B cell (primary cell): ENCODE data around the gene ZNF213. TPM values are rescaled to one million over a fixed set of nuclear protein-coding genes. Genes with fewer than 3 reads are reported as not detected.
"Not testable (repeated sequence)": the region's sequence is repeated elsewhere in the genome, so short reads cannot be mapped to it uniquely, and the experiment has no call there.

Experiments
- ATAC-seq: fragments of 200-7000 bp; cut with Tn5 transposase; one replicate; pipeline ENCODE4 v1.10.0; 2021; ENCODE audit warnings: low read depth, mild to moderate bottlenecking, moderate number of reproducible peaks, moderate library complexity
- CTCF ChIA-PET: fragments of 350-600 bp; sonication (Branson Sonifier 250); formaldehyde crosslinking; loops from one replicate; lab custom pipeline; 2021; ENCODE audit warnings: antibody characterized with exemption, inconsistent platforms; lab: Charles Lee
- POLR2A ChIA-PET: fragments of 350-600 bp; sonication (Branson Sonifier 250); formaldehyde crosslinking; loops from one replicate; lab custom pipeline; 2021; ENCODE audit warnings: antibody characterized with exemption; lab: Charles Lee
- DNase-seq: peaks from one replicate; pipeline ENCODE4 v3.0.0; 2013
- H2AFZ ChIP-seq: 2 replicates; pipeline ENCODE4 v1.6.1; 2012; ENCODE audit warnings: mild to moderate bottlenecking, low read depth, low read length; ENCODE audit not compliant: insufficient read depth, poor library complexity, severe bottlenecking
- H3K27ac ChIP-seq, 2 donors: 1 replicate in 1 of 2; 2 replicates in 1 of 2; pipeline ENCODE4 v1.5.1; 2012 to 2013; ENCODE audit warnings: low read length in 2 of 2, mild to moderate bottlenecking in 2 of 2, moderate library complexity in 1 of 2
- H3K27me3 ChIP-seq, 4 experiments: fragments of 200-600 bp in 1 of 4; sonication (generic) in 1 of 4; replicated peaks in 1 of 4; 1 replicate in 2 of 4; 2 replicates in 2 of 4; pipeline versions ENCODE4 v1.6.1 to v1.7.0; 2013 to 2016; ENCODE audit warnings: low read length in 3 of 4, mild to moderate bottlenecking in 2 of 4, mixed read lengths in 1 of 4, moderate library complexity in 1 of 4; ENCODE audit not compliant: insufficient read depth in 4 of 4, control insufficient read depth in 3 of 4; ENCODE audit errors: control extremely low read depth in 1 of 4
- H3K36me3 ChIP-seq, 2 experiments: replicated peaks in 1 of 2; 1 replicate in 1 of 2; 2 replicates in 1 of 2; pipeline versions ENCODE4 v1.6.1 to v1.7.1; 2013; ENCODE audit warnings: low read length in 1 of 2; ENCODE audit not compliant: insufficient read depth in 2 of 2, control insufficient read depth in 1 of 2; ENCODE audit errors: control extremely low read depth in 1 of 2, extremely low read depth in 1 of 2
- H3K4me1 ChIP-seq, 2 donors: fragments of 200-600 bp in 1 of 2; sonication (generic) in 1 of 2; 1 replicate in 1 of 2; 2 replicates in 1 of 2; pipeline versions ENCODE4 v1.5.1 to v1.6.1; 2013 to 2017; ENCODE audit warnings: low read length in 2 of 2; ENCODE audit not compliant: control insufficient read depth in 2 of 2, insufficient read depth in 2 of 2
- H3K4me2 ChIP-seq: replicated peaks from 2 replicates; pipeline ENCODE3; 2012; ENCODE audit warnings: mild to moderate bottlenecking, low read depth, low read length; ENCODE audit not compliant: poor library complexity, severe bottlenecking
- H3K4me3 ChIP-seq, 5 experiments: fragments of 200-600 bp in 1 of 5; sonication (generic) in 1 of 5; 1 replicate in 3 of 5; 2 replicates in 2 of 5; pipeline versions ENCODE4 v1.5.1 to v1.7.0; 2011 to 2016; ENCODE audit warnings: low read length in 4 of 5, mild to moderate bottlenecking in 4 of 5, low read depth in 2 of 5, control low read depth in 1 of 5, moderate library complexity in 1 of 5; ENCODE audit not compliant: insufficient read depth in 1 of 5; ENCODE audit errors: control extremely low read depth in 1 of 5, extremely low read depth in 1 of 5
- H3K79me2 ChIP-seq: fragments of 200-600 bp; sonication (generic); one replicate; pipeline ENCODE4 v1.6.0; 2016; ENCODE audit warnings: low read length; ENCODE audit not compliant: control insufficient read depth, insufficient read depth
- H3K9ac ChIP-seq: fragments of 200-600 bp; sonication (generic); 2 replicates; pipeline ENCODE4 v1.6.1; 2017; ENCODE audit warnings: mild to moderate bottlenecking, low read length, moderate library complexity
- H3K9me3 ChIP-seq, 3 donors: one replicate each; pipeline versions ENCODE4 v1.6.1 to v1.7.1; 2013; ENCODE audit warnings: low read length in 2 of 3; ENCODE audit not compliant: control insufficient read depth in 2 of 3, insufficient read depth in 1 of 3; ENCODE audit errors: control extremely low read depth in 1 of 3
- H4K20me1 ChIP-seq: 2 replicates; pipeline ENCODE4 v1.6.0; 2012; ENCODE audit warnings: mild to moderate bottlenecking, low read length; ENCODE audit not compliant: insufficient read depth, control insufficient read depth, poor library complexity, severe bottlenecking
- H3K27ac Mint-ChIP-seq: one replicate; pipeline ENCODE4 v1.8.0; 2021; ENCODE audit warnings: mixed read lengths
- H3K27me3 Mint-ChIP-seq: one replicate; pipeline ENCODE4 v1.8.0; 2021; ENCODE audit warnings: mixed read lengths
- H3K4me1 Mint-ChIP-seq: one replicate; pipeline ENCODE4 v1.8.0; 2021; ENCODE audit warnings: mixed read lengths
- H3K4me3 Mint-ChIP-seq: one replicate; pipeline ENCODE4 v1.8.0; 2021; ENCODE audit warnings: mixed read lengths
- H3K9me3 Mint-ChIP-seq: one replicate; pipeline ENCODE4 v1.8.0; 2022; ENCODE audit warnings: mixed read lengths; ENCODE audit not compliant: insufficient read depth
- EZH2 ChIP-seq: IDR thresholded peaks from 2 replicates; pipeline ENCODE4 v1.6.1; 2012; ENCODE audit warnings: borderline replicate concordance, low read depth, mild to moderate bottlenecking, moderate library complexity, low read length; ENCODE audit not compliant: insufficient read depth, poor library complexity, severe bottlenecking
- WGBS: methylation state at CpG from one replicate; pipeline ENCODE4 v1.1.5; 2013; ENCODE audit warnings: missing lambda C conversion rate; ENCODE audit not compliant: insufficient coverage; 5-methylcytosine and 5-hydroxymethylcytosine counted together
- intact Hi-C: fragments of 100-400 bp; cut with micrococcal nuclease; formaldehyde crosslinking; loops from one replicate; pipeline ENCODE4 v1.10.0; 2022
- polyA plus RNA-seq: library from polyadenylated mRNA; depleted of rRNA; stranded (reverse); fragments of >200 nt; gene quantifications from 2 replicates; pipeline ENCODE4 v1.2.3, GENCODE V29; 2012
- total RNA-seq, 2 donors: library from RNA; stranded (reverse); fragments of 120-200 nt in 1 of 2; gene quantifications; 1 replicate in 1 of 2; 2 replicates in 1 of 2; pipeline versions ENCODE4 v1.2.3 to v1.2.4, GENCODE V29; 2013 to 2022

The ZNF213 gene
- total and polyA plus RNA-seq, 2 donors (not counting 1 experiment from before 2014, with no cell fraction given), result 1.4 to 7.2 TPM

GRCh38 chr16:3138823-3139426, 4.1 kb downstream of the ZNF213 start:
- H3K27ac Mint-ChIP-seq, result no peak overlapping the region
- no peak overlapping the region for H3K4me2 ChIP-seq
- intact Hi-C loops, result no loop called here
- ATAC-seq (no peak), DNase-seq (no peak)
- no peak overlapping the region for H3K27ac ChIP-seq
- H3K4me1 ChIP-seq, result peaks cover 10 to 14% of the 10 kb centered on the region in 2 donors
- H3K9me3 ChIP-seq, result peaks cover 0 to 4% (median 0%) of the 10 kb centered on the region in 3 donors
- ChIA-PET CTCF (interaction anchor here (0.6 to 2.3 kb wide), 4 partner anchors 10 to 80 kb away, joined by 4 to 10 read pairs (median 4); no protein-coding TSS in a partner anchor), POLR2A (no interaction called here)
- H3K36me3 ChIP-seq, result peaks cover 0 to 28% of the 10 kb centered on the region in 2 experiments
- no peak overlapping the region for H2AFZ ChIP-seq
- H3K27me3 Mint-ChIP-seq, result no peaks in the 10 kb centered on the region
- no peak overlapping the region for H3K4me3 ChIP-seq
- H3K27me3 ChIP-seq, result no peaks in the 10 kb centered on the region
- H3K4me3 Mint-ChIP-seq, result no peak overlapping the region
- H3K4me1 Mint-ChIP-seq, result peaks cover 15% of the 10 kb centered on the region
- no peak overlapping the region for H3K9ac ChIP-seq
- WGBS, result over 99% methylated on average over 11 of the region's 14 CpGs
- no peak for TF ChIP-seq EZH2
- no peaks in the 10 kb centered on the region for H4K20me1 ChIP-seq
- peaks cover 17% of the 10 kb centered on the region for H3K79me2 ChIP-seq
- no peaks in the 10 kb centered on the region for H3K9me3 Mint-ChIP-seq

- POLR2A ChIA-PET, H3K9ac ChIP-seq, H3K27me3 Mint-ChIP-seq, H3K9me3 ChIP-seq, H3K9me3 Mint-ChIP-seq, H3K4me2 ChIP-seq, ATAC-seq, intact Hi-C loops, H4K20me1 ChIP-seq, H3K27ac Mint-ChIP-seq, H3K27ac ChIP-seq, H3K4me3 Mint-ChIP-seq, H2AFZ ChIP-seq, H3K4me3 ChIP-seq, DNase-seq, H3K27me3 ChIP-seq: not testable (repeated sequence)
- Histone ChIP-seq H3K79me2 (peaks cover 12% of the 10 kb centered on the region), H3K4me1 (peaks cover 8 to 10% of the 10 kb centered on the region in 2 donors), H3K36me3 (peaks cover 0 to 28% of the 10 kb centered on the region in 2 experiments)
- CTCF ChIA-PET, result interaction anchor here (1.1 to 1.2 kb wide), 2 partner anchors 11 to 81 kb away, joined by 4 read pairs; no protein-coding TSS in a partner anchor
- WGBS, result 100% methylated on average over 5 of the region's 9 CpGs
- H3K4me1 Mint-ChIP-seq, result peaks cover 13% of the 10 kb centered on the region
These were observed 4.7 kb downstream of the ZNF213 start for GRCh38 chr16:3139561-3139960.
